ELF-1 (cell line): Measurements from ENCODE around the gene TUBB2B.

ENCODE experiments used
- DNase-seq: peaks from one replicate; pipeline ENCODE4 v3.0.0-alpha.2; 2016; ENCODE audit warnings: low read depth, low spot score

TUBB2B gene

DNA sequence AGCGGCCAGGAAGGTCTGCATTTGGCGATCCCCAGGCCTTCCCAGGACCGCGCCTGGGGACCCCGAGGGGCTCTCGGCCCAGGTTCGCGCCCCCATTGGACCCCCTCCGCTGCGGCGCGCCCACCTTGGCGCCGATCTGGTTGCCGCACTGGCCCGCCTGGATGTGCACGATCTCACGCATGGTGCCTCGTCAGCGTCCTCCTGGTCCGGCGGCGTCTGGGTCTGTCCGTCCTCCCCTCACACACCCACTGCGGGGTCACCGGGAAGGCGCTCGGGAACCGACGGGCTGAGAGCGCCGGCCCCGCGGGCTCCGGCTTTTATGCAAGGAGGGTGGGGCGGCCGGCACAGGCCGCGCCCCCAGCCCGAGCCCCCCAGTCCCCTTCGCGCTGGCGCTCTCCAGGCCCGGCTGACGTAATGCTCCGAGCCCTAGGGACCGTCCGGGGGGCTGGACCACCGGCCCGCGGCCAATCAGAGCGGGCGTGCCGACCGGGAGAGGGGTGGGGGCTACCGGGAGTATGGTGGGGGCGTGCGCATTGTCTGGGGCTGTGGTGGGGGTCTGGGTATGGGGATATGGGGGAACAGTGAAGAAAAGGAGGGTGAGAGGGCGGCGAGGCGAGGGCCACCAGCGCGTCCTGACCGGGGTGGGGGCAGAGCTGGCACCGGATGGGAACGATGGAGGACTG is at the start of gene TUBB2B:
TSS of gene TUBB2B (minus strand) at position 291 of the 683 bp plus-strand sequence. CDS start at position 181, 110 bp downstream.
- DNase-seq = peak; percentile 91

GRCh38 chr6:3277251-3277650 is 49.8 kb upstream of the TUBB2B start:
- no peak for DNase-seq

- no peak for DNase-seq
Observed at GRCh38 chr6:3276174-3277167, 49.0 kb upstream of the TUBB2B start.

- DNase-seq = no peak
Observed at GRCh38 chr6:3273707-3274521, 46.5 kb upstream of the TUBB2B start.

GRCh38 chr6:3272911-3273547 is 45.6 kb upstream of the TUBB2B start:
- DNase-seq = no peak

GRCh38 chr6:3271756-3272155 is 44.3 kb upstream of the TUBB2B start:
- DNase-seq = no peak

DNA sequence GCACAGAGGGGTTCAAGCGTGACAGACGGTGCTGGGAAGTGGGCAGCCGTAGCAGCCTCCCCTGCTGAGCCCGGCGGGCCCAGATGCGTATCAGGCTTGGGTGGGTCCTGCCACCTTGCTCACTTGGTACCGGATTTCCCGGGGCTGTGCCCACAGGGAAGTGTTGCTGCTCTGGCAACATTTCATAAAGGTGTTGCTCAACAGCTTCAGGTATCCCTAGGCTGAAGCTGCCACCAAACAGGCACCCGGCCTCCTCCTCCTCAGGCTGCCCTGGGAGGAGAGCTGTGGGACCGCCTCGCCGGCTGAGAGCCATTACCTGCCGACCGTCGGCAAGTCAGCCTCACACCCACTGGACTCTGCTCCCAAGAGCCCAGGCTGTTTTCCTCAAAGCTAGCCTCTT is 42.8 kb upstream of the TUBB2B start:
- DNase-seq = no peak

DNA sequence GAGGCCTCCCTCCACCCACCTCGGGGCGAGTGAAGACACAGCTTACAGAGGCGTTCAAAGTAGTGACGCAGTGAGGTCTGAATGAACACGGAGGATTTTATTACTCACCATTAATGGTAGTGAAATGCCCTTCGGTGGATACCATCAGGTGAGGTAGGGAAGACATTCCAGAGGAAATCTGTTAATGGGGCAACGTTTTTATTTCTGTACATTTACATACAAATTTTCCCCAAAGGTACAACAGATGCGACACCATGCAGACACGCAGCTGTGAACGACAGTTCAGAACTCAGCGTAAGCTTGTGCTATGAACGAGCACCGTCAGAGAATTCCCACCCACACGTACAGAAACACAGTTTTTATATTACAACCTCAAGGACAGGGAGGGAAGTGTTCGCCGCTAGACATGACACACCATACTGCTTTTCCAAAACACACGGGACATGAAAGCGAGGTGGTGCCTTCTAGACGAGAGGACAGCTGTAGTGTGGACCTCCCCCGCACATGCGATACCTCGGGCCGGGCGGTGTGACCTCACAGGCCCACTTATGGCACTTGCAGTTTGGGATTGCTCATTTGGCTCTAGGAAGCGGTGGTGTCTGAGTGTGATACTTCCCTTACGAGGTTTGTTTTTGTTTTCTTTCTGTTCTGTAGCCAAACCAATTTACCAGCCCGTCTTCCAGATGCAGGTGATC is 42.0 kb upstream of the TUBB2B start:
- no peak for DNase-seq

- DNase-seq = no peak
Observed at GRCh38 chr6:3268680-3269079, 41.2 kb upstream of the TUBB2B start.

GRCh38 chr6:3267162-3267561 is 39.7 kb upstream of the TUBB2B start:
- no peak for DNase-seq

GRCh38 chr6:3266170-3266569 is 38.7 kb upstream of the TUBB2B start:
- no peak for DNase-seq

- DNase-seq = no peak
Observed at GRCh38 chr6:3265671-3266070, 38.2 kb upstream of the TUBB2B start.

DNA sequence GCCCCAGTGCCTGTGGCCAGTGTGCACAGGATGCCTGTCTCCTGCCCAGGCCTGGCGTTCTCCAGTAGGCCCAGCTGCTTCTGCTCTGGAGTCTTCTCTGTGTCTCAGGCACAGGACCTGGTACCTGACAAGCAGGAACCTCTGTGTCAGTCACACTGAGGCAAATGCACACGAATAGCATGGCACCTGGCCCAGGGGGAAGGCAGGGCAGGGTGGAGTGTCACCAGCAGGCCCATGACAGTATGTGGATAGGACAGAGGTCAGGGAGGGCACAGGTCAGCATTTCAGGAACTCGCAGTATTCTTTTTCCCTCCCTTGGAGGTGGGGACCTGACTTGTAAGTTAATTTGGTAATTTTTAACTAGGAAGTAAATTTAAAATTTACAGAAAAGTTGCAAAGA is 36.9 kb upstream of the TUBB2B start:
- DNase-seq = no peak

GRCh38 chr6:3263096-3263495 is 35.6 kb upstream of the TUBB2B start:
- no peak for DNase-seq

DNA sequence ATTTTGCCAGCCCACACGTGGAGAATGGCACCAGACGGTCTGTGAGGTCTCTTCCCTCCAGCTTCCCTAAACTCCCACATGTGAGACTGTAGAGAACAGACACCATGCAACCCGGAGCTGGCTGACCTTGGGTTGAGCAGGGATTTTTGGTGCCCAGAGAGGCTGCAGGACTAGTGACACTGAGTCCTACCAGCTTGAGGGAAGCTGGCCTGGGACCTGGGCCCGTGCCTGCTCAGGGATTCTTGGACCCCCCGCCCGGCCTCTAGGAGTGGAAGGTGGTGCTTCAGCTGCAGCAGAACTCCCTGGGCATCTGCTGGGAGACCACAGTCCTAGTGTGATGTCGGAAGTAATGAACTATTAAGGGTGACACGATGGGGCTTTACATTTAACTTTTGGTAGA is 34.5 kb upstream of the TUBB2B start:
- no peak for DNase-seq

DNA sequence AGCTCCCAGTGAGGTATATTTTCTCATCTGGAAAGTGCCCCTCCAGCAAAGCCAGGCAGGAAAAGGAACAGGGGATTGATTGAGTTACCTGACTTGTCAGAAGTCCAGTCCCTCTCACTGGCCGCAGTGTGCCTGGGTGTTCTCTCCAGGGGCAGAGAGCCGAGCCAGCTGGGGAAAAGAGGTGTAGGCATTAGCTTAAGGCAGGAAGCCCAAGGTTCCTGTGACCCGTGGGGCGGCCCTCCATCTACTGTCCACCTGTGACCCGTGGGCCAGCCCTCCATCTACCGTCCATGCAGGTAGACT is 34.0 kb upstream of the TUBB2B start:
- DNase-seq = no peak

DNA sequence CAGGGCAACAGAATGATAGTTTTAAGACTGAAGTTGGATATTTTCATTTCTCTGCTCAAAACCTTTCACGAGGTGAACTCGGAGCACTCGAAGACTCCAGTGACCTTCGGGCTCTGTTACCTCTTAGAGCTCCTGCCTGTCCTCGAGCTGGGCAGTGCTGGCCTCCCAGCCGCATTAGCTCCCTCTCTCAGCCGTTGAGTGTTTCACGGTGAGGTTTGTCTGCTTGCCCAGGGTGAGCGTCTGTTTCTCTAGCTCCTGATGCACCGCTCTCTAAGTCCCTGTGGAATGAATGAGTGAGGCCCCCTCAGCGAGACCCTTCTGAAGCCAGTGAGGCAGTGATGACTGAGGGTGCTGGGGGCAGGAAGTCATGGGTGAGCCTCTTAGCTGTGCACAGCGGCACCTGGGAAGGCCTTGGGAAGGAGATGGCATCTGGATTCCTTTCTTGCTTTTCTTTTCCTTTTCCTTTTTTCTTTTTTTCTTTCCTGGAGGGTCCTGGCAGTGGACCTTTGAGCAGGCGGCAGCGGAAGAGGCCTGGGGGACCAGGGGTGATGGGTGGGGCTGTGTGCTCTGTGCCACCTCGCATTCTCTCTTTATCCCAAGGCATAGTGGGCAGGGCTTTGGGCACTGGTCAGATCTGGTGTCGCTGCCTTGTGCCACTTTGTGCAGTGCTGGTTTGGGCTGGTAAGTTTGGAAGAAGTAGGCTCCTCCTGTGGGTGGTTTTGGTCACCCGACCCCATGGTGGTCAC is 33.5 kb upstream of the TUBB2B start:
- DNase-seq = peak; percentile 38

- no peak for DNase-seq
Observed at GRCh38 chr6:3260296-3260695, 32.8 kb upstream of the TUBB2B start.

GRCh38 chr6:3259491-3259958 is 32.1 kb upstream of the TUBB2B start:
- DNase-seq = peak; percentile 73
